Embryonic facial prominence (tissue), 1 donor: ENCODE measurements around the gene GNB2.

Source experiments
- DNase-seq: peaks from one replicate; pipeline ENCODE4 v3.0.0-alpha.2; 2016; ENCODE audit errors: extremely low spot score

The GNB2 gene

DNA sequence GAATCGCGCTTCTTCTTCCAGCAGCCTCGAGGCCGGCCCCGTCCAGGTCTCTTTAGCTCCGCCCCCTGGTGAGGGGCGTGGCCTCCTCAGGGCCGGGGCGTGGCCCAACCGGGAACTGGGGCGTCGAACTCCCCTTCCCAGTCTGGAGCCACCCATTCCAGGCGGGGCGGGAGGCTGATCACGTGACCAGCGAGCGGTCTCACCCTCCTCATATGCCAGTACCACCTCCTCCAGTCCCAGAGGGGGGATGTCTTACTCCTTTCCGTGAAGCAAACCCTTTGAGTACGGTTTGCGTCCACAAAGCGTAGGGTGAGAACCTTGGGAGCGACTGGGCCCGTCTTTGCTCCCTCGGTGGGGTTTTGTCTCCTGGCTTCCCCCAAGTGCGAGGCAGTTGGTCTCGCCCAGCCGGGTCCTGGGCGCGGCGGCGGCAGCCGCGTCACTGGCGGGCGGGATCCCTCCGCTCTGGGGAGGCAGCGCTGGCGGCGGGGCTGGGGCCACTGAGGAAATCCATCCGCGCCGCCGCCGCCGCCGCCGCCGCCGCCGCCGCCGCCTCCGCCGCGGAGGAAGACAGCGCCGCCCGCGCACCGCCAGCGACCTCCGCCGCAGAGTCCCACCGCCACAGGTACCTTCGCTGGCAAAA lies at the start of gene GNB2:
Gene GNB2 (plus strand): TSS at position 439 of the 640 bp plus-strand sequence. CDS start 2,526 bp downstream, outside the sequence.
- DNase-seq = peak; percentile 96

DNA sequence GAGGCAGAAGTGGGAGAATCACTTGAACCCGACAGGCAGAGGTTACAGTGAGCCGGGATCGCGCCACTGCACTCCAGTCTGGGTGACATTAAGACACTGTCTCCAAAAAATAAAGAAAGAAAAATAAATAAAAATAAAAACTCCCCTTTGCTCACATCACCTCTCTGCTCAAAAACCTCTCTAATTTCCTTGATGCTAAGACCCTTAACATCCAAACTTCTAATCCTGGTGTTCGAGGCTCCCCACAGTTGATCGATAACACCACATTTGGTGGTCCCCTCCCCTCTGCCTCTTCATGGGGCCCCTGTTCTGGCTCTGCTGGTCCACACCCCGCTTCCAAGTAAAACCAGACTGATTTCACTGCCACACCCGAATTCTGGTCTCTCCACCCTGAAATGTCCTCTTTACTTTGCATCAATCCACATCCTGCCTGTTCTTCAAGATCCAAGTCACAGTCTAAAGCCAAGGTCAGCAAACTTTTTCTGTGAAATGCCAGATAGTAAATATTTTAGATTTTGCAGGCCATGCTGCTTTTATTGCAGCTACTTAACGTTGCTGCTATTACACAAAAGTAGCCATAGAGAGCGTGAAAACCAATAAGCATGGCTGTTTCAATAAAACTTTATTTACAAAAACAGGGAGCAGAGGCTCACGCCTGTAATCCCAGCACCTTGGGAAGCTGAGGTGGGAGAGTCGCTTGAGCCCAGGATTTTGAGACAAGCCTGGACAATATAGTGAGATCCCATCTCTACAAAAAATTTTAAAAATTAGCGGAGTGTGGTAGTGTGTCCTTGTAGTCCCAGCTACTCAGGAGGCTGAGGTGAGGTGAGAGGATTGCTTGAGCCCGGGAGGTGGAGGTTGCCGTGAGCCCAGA lies 49.4 kb upstream of the GNB2 start:
- DNase-seq = no peak

DNA sequence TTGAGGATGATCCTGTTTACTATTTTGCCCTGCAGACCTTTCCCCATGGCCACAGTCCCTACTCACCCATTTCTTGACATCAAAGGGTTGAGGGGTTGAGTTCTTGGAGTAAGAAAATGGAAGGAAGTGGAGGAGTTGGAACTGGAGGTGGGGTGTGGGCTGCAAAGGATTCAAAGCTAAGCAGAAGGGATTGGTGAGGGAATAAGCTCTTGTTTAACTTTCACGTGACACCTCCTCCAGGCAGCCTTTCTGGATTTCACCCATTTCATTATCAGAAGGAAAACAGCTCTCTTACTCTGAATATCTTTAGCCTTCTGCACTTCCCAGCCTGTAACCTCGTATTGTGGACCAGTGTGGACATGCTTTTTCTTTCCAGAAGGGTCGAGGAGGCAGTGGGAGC lies 47.5 kb upstream of the GNB2 start:
- DNase-seq = no peak

DNA sequence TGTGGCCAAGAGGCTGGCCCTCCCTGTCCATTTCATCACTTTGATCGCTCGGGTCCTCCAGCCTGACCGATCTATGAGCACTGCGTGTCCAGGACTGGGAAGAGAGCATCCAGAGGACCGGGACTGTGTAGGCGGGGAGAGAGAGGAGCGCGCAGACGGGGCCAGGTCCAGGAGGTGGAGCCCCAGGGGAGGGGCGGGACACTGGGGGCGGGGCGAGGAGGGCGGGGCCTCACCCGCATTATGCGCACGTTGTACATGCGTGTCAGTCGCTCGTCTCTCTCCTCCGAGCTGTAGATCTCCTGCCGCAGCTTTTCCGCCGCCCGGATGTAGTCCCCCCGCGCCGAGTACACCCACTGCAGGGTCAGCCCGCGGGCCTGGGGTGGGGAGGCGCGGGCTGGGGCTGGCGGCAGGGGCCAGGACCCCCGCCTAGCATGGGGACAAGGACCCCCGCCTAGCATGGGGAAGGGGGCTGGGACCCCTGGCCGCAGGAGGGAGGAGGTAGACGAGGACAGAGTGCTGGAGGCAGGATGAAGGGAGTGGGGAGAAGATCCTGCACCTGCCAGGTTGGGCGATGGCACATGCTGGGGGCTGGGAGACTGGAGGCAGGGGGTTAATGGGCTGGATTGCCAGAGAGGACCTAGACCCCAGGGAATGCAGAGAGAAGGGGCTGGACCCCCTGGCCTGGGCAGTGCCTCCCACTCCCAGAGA lies 46.9 kb upstream of the GNB2 start:
- DNase-seq = no peak

DNA sequence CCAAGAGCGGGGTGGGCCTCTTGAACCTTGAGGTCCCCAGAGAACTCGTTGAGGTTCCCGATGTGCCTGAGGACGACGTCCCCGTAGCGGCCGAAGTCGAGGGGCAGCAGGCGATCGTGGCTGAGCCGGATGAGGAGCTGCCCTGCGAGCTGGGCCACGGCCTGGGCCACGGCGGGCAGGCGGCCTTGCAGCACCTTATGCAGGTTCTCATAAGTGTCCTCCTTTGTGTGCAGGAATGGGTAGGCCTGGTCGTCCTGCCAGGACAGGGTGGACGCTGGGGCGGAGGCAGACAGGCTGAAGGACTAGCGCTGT lies 46.3 kb upstream of the GNB2 start:
- DNase-seq = no peak

DNA sequence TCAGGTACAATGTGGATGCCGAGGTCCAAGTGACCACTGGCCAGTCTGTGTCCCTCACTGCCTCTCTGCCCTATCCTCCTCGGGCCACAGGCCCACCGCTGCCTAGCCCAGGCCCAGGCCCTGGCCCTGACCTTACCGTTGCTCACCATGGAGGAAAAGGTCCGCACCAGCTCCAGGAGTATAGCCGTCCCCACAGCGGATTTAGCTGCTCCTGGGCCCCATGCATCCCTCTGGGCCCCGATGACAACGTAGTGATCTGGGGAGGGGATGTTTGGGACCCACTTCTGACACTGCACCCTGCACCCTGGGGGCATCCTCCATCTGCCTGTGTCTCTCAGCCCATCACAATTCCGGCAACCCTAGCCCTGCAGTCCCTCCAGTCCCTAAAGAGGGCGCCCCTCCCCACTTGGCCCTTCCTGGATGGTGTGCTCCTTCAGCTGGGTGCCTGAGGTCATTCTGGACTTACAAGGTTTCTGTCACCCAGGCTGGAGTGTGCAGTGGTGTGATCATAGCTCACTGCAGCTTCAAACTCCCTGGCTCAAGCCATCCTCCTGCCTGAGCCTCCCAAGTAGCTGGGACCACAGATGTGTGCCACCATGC lies 44.3 kb upstream of the GNB2 start:
- DNase-seq = no peak

DNA sequence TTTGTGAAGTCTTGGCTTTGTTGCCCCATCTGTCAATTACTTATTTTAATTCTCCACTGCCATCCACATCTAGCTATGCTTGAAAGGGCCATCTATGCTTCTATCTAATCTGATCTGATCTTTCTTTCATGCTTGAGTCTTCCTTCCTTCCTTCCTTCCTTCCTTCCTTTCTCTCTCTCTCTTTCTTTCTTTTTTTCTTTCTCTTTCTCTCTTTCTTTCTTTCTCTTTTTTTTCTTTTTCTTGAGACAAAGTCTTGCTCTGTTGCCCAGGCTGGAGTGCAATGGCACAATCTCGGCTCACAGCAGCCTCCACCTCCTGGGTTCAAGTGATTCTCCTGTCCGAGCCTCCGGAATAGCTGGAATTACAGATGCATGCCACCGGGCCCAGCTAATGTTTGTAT lies 43.5 kb upstream of the GNB2 start:
- no peak for DNase-seq

DNA sequence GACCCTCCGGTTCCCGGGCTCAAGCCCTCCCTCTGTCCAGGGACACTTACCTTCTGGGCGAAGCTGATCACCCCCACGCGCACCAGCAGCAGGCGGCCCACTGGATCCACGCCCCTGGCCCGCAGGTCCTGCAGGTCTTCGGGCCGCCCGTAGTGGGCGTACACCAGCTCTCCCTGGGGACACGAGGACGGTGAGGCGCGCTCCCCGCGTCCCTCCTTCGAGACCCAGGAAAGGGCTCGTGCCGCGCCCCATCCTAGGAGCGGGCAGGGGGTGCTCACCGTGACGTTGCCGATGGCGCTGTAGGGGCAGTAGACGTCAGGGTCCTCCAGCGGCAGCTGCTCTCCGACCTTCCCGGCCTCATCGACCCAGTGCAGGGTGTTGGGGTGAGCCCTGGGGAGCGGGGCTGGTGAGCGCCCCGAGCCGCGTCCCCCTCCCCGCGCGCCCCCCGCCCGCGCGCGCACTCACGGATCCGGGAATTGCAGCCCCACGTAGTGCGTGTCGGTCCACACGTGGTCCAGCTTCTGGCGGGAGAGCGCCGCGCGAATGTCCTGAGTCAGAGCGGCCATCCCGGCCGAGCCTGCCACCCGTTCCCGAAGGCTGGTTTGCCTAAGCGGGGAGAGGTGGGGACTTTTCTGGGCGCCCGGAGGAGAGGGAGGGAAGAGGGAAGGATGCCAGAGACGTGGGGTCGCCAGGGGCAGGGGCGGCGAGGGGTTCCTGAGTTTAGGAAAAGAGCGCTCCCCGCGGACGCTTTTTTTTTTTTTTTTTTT lies 40.4 kb upstream of the GNB2 start:
- no peak for DNase-seq

DNA sequence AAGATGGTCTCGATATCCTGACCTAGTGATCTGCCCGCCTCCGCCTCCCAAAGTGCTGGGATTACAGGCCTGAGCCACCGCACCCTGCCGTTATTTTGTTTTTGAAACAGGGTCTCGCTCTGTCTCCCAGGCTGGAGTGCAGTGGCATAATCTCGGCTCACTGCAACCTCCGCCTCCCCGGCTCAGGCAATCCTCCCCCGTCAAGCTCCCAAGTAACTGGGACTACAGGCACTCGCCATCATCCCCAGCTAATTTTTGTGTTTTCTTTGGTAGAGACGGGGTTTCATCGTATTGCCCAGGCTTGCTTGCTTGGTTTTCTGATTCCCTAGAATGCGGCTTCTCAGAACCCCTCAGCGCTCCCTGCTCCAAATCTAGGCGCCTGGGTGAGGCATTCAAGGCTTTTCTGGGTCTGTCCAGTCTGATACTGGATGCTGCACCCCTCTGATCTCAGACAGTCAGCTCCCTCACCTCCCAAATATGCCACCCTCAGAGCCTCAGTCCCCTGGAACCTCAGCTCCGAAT lies 33.5 kb upstream of the GNB2 start:
- no peak for DNase-seq

DNA sequence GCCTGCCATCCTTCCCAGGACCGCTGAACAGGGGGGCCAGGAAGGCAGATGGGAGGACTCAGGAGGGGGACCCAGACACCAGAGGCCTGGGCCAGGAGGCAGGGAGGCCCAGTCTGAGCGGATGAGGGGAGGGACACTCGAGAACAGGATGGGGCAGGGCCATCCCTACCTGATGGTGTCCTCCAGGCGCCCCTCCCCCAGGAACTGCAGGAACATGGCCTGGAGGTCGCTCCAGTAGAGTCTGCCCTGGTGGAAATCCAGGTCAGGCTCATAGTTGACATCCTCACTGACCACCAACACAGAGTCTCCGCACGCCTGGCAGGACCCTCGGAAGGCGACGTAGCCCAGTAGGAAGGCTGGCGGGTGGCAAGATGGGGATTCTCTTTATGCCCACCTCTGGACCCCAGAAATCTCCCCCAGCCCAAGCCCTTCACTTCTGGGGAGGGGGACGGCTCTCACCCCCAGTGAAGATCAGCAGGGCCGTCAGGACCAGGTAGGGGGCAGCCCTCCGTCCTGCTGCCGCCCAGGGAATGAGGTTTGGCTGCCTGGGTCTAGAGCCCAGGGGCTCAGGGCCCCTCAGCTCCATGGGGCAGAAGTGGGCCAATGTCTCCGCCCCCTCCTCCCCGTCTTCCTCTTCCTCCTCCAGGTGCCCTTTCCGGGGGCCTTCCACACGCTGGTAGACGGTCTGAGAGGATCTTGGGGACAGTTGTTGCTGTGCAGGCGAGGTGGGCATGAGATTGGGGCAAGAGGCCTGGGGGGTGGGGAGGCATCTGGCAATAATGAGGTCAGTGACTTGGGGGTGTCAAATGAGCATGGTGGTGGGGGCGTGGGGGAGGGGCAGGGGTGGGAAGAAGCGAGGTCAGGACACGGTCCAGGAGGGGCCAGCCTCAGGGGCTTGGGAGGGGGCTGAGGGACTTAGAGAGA lies 32.8 kb upstream of the GNB2 start:
- DNase-seq = no peak

DNA sequence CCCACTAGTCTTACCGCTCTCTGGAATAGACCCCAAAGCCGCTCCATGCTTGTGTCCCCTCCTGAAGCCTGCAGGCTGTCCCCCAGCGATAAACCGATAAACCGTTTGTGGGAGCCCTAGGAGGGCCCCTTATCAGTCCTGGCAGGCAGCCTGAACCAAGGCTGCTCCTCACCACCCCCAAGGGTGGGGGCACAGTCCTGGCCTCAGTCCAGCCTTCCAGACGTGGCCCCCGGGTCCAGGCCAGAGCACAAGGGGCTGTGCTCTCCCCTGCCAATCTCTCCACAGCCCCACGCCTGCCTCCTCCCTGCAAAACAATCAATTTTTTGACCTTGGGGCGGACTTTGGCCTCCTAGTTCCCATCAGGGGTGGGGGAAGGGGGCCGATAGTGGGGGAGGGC lies 32.1 kb upstream of the GNB2 start, which contains the start of gene TFR2:
Gene TFR2 (minus strand): TSS at position 90 of the 397 bp plus-strand sequence. CDS start 43 bp downstream, at position 47.
- DNase-seq = no peak

DNA sequence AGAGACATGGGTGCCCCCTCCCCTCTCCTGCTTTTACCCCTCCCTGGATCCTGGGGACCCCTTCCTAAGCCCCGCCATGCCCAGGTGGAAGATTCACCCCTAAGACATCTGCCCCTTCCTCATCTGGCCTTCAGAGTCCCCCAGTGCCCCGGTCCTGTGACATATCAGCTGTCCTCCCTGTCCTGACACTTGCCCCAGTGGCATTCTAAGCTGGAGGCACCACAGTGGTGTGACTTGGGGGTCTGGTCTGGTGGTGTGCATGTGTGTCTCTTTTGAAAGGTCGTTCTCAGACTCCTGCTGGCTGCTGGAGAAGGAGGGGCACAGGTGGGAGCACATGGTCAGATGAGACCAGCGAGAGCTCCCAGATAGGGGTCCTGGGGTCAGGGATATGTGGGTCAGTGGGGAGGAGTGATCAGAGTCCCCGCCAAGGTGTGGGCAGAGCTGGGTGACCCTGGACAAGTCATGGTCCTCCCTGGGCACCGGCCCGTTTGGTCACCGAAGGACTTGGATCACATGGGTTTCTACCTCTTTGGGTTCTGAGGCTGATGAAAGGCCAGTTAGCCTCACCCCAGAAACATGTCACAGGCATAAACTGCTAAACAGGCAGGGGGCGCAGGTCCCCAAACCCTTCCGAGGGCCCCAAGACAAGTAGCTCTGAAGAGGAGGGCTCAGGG lies 31.5 kb upstream of the GNB2 start:
- DNase-seq = no peak

DNA sequence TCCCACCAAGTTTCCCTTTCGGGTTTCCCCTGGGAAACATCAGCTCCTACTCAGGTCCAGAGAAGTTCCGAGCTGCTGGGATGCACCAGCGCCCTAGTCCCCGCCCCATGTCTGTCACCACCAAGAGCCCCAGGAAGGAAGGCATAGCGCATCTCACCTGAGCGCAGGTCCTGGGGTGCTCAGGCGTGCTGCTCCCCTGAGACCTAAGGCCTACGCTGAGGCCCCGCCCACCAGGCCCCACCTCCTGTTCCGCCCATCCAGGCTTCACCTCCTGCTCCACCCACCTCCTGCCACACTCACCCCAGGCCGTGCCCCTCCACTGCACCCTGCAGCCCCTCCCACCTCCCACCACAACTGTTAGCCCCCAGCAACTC lies 31.0 kb upstream of the GNB2 start:
- DNase-seq = no peak

DNA sequence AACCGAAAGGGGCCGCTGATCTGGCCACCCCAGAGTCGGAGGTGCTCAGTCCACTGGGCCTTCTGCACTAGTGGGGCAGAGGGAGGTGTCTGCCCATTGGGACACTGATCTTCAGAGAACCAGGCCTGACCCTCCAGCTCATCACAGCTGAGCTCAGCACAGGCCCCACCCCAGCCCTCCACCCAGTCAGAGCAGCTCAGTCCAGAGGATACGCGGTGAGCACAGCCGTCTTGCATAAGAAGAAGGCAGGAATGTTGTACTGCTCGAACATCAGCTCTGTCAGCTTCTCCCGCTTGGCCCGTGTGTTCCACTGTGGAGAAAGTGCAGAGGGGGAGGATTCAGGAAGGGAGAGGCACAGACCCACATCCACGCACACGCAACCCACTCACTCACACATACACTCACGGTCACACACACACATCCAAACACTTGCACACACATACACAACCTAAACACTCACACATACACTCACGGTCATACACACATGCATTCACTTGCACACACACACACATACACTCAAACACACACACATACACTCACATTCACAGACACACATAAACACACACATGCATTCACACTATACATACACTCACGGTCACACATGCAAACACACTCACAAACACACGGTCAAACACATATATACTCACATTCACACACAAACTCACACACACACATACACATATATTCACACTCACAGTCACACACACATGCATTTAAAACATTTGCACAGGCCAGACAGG lies 23.5 kb upstream of the GNB2 start:
- no peak for DNase-seq

DNA sequence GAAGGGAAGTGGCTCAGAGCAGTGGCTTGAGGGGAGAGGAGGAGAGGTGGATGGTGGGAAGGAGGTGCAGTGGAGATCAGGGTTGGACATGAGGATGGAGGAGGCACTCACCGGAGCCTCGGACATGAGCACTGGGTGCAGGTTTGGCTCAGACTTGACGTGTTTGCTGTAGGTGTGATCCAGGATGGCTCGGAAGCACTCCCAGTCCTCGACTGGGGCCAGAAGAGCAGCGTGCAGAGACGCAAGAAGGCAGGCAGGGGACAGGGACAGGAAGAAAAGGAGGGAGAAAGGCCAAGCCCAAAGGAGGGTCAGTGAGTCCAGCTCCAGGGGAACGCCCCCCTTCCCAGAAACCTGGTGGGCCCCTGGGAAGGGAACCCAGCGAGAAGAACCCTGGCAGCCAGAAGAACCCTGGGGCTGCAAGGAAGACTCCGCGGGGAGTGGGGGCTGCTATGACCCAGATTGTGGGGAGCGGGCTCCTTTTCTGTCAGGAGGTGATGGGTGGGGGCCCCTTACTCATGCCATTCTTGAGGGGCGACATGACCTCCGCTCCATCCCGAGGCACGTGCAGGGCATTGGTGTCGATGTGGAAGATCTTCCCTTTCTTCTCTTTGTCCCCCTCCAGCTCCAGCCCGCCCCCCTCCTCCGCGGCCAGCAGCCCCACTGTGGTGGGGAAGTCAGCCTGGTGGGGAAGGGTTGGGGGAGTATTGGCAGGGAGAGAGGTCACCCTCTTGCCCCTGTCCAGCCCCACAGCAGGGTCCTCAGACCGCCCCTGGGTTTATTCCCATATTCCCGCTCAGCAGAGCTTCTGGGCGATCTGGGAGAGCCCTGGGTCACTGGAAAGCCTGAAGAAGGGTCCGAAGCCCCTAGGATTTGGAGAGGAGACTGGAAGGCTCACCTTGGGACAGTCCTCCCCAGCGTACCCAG lies 18.4 kb upstream of the GNB2 start:
- no peak for DNase-seq

DNA sequence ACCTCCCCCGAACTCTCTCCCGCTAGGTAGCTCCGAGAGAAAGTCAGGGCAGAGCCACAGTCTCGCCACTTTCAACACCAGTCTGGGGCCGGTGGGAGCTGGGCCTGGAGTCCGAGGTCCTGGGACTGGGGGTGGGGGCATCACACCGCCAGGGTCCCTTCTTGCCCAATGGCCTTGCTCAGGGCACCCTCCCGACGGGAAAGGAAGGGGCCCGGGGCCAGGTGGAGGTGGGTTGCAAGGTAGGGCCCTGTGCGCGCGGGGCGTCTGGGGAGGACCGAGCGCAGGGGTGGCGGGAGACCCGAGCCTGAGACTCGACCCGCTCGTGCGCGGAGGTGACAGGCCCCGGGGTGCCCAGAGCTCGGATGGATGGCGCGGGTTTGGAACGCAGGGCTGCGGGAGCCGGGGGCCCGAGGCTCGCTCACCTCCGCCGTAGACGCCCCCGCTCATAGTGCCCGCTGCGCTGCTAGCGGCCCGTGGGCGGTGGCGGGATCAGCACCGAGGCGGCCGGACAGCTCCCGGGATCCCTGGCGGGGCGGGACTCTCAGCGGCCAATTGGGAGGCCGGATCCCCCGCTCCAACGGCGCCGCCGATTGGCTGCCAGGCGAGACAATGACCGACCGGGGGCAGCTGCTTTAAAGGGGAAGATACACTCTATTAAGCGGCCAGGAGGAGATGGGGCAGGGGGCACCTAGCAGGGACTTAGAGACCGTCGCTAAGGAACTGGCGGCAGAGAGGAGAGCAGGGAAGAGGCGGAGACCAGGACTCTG lies 17.4 kb upstream of the GNB2 start, which contains the start of gene ACTL6B:
Gene ACTL6B (minus strand): TSS at position 541 of the 767 bp plus-strand sequence. CDS start 94 bp downstream, at position 447.
- no peak for DNase-seq
